Spleen (tissue), 11 donors: Measurements from ENCODE around the gene MYMX. TPM values are rescaled to one million over a fixed set of nuclear protein-coding genes. Genes with fewer than 3 reads are reported as not detected.
"Not testable (repeated sequence)": the region's sequence is repeated elsewhere in the genome, so short reads cannot be mapped to it uniquely, and the experiment has no call there.

ENCODE experiments used
- DNase-seq: peaks from one replicate; pipeline ENCODE4 v3.0.0-alpha.2; 2020
- H3K27ac ChIP-seq, 8 donors: fragments of 200-600 bp; sonication (generic) in 7 of 8; 1 replicate in 4 of 8; 2 replicates in 4 of 8; pipeline versions ENCODE4 v1.5.0 to v1.8.0; 2016 to 2021; ENCODE audit warnings: inconsistent platforms in 4 of 8, mild to moderate bottlenecking in 4 of 8, moderate library complexity in 1 of 8
- H3K27me3 ChIP-seq, 7 donors: fragments of 200-600 bp; sonication (generic) in 6 of 7; replicated peaks in 1 of 7; 1 replicate in 4 of 7; 2 replicates in 3 of 7; pipeline versions ENCODE4 v1.5.0 to v1.8.0; 2016 to 2021; ENCODE audit warnings: inconsistent platforms in 3 of 7, mild to moderate bottlenecking in 1 of 7
- H3K36me3 ChIP-seq, 6 donors: fragments of 200-600 bp; sonication (generic) in 5 of 6; 1 replicate in 4 of 6; 2 replicates in 2 of 6; pipeline versions ENCODE4 v1.5.0 to v1.8.0; 2016 to 2021; ENCODE audit warnings: inconsistent platforms in 2 of 6
- H3K4me1 ChIP-seq, 6 donors: fragments of 200-600 bp; sonication (generic) in 5 of 6; 1 replicate in 3 of 6; 2 replicates in 3 of 6; pipeline versions ENCODE4 v1.5.0 to v1.8.0; 2016 to 2021; ENCODE audit warnings: inconsistent platforms in 3 of 6
- H3K4me3 ChIP-seq, 8 donors: fragments of 200-600 bp; sonication (generic) in 7 of 8; 1 replicate in 4 of 8; 2 replicates in 4 of 8; pipeline versions ENCODE4 v1.5.0 to v1.8.0; 2016 to 2021; ENCODE audit warnings: inconsistent platforms in 4 of 8, mild to moderate bottlenecking in 4 of 8, moderate library complexity in 2 of 8
- H3K9me3 ChIP-seq, 8 donors: fragments of 200-600 bp; sonication (generic) in 7 of 8; 1 replicate in 4 of 8; 2 replicates in 4 of 8; pipeline versions ENCODE4 v1.5.0 to v1.8.0; 2016 to 2021; ENCODE audit warnings: inconsistent platforms in 4 of 8
- POLR2A ChIP-seq, 3 donors: fragments of 450-650 bp; IDR thresholded peaks; one replicate each; pipeline ENCODE4 v1.5.1; 2017; ENCODE audit warnings: antibody characterized with exemption in 3 of 3, mild to moderate bottlenecking in 1 of 3
- POLR2AphosphoS5 ChIP-seq, 3 donors: sonication (generic); formaldehyde crosslinking; IDR thresholded peaks; one replicate each; pipeline ENCODE4 v1.5.1; 2017; ENCODE audit warnings: antibody characterized with exemption in 3 of 3
- WGBS, 5 donors: extraction: QIAGEN DNeasy Blood & Tissue Kit in 3 of 5; methylation state at CpG; one replicate each; pipeline versions ENCODE4 v1.1.5 to v1.1.7; 2013 to 2018; 5-methylcytosine and 5-hydroxymethylcytosine counted together
- intact Hi-C: fragments of 100-400 bp; cut with DNase I; formaldehyde crosslinking; loops from one replicate; pipeline ENCODE4 v1.15.0; 2023; ENCODE audit warnings: low total_unique reads
- polyA plus RNA-seq, 3 donors: library from polyadenylated mRNA; stranded (reverse); fragments of 200-250 nt; gene quantifications; one replicate each; pipeline ENCODE4 v1.2.1, GENCODE V29; 2013
- total RNA-seq, 7 donors: library from RNA; depleted of rRNA in 3 of 7; stranded (reverse); fragments of >200 nt in 3 of 7; fragmentation: NEBNext Ultra II Directional in 4 of 7; extraction: Animal tissue kit (Norgen Biotek cat#: 25700) in 4 of 7; gene quantifications; one replicate each; pipeline versions ENCODE4 v1.1.0 to v1.2.1, GENCODE V29; 2016 to 2021
- TF ChIP-seq, protein P1 (sequence below), 11 experiments: fragments of 200-600 bp in 7 of 11; fragments of 450-650 bp in 4 of 11; sonication (generic) in 4 of 11; IDR thresholded peaks in 8 of 11; conservative IDR thresholded peaks in 3 of 11; 1 replicate in 7 of 11; 2 replicates in 4 of 11; pipeline versions ENCODE4 v1.4.0 to v1.8.0; 2016 to 2021; ENCODE audit warnings: antibody characterized with exemption in 11 of 11, inconsistent platforms in 4 of 11, mild to moderate bottlenecking in 1 of 11
- donor health status: healthy with polysubstance abuse.
- donor health status: DM: no; HTN: no; CAD: no; lungs with moderate emphysema.
- donor health status: DM: no; HTN: no; CAD: no.
- donor health status: Bipolar disorder and iron deficiency.
- donor health status: healthy.
- donor health status: DM: no; HTN: no; CAD: no.
- donor health status: DM: yes; HTN: yes; CAD: no.

The MYMX gene
- total and polyA plus RNA-seq, 10 donors: 0.34 to 1.5 (median 0.87) TPM; not detected in 2

DNA sequence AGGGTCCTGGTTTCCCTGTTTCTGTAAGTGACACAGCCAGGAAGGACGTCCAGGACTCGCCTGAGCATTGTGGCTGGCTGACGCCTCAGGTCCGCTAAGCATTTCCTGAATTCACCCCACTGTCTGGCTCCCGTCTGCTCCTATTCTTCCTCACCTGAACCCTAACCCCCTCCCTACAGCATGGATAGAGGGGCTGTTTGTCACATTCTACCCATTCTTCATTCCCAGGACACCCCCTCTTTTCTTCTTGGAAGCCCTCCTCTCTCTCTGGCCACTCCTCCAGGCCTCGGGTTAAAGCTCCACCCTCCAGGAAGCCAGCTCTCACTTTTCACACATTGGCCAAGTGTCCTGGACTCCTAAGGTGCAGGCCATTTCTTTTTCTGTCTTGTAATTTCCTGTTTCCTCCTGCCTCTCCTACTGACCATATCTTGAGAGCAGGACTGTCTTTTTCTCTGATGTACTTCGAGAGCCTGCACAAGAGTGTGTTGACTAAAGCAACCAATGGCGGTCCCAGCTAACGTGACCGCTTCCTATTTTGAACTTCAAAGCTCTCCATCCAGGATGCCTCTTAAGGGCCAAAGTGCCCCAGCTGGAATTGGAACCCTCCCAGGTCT is 24.2 kb upstream of the MYMX start:
- 25 to 41% (median 36%) methylated on average over 10 of the region's 10 CpGs for WGBS, 5 donors
- Histone ChIP-seq H3K36me3 (no peaks in the 10 kb centered on the region), H3K27me3 (peaks cover 0 to 9% (median 0%) of the 10 kb centered on the region in 7 donors), H3K4me3 (peak overlapping the region in 2 of 8 donors; percentile 17 to 39), H3K4me1 (peaks cover 0 to 10% (median 5%) of the 10 kb centered on the region in 6 donors), H3K27ac (peak overlapping the region in 1 of 8 donors; percentile 43), H3K9me3 (no peaks in the 10 kb centered on the region)
- no peak for DNase-seq
- no peak for TF ChIP-seq POLR2A (IDR thresholded peaks at IDR 0.05)
- intact Hi-C loops: no loop called here

DNA sequence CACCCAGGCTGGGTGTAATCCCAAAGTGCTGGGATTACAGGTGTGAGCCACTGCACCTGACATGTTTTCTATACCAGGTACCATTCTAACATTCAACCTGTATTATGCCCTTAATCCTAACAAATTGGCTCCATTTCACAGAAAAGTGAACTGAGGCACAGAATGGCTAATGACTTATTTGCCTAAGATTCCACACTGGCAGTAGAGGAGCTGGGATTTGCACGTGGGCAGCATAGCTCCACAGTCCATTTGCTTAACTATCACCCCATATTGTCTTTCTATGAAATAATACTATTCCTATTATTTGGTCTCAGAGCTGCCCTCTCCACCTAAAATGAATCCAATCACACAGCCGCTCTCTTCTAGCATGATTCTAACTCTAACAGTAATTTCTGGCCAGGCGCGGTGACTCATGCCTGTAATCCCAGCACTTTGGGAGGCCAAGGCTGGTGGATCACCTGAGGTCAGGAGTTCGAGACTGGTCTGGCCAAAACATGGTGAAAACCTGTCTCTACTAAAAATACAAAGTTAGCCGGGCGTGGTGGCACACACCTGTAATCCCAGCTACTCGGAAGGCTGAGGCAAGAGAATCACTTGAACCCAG is 23.3 kb upstream of the MYMX start:
- H3K4me1 ChIP-seq: peaks cover 0 to 10% (median 5%) of the 10 kb centered on the region in 6 donors
- no peak for TF ChIP-seq POLR2A (IDR thresholded peaks at IDR 0.05)
- TF ChIP-seq POLR2AphosphoS5 (IDR thresholded peaks at IDR 0.05): no peak
- TF ChIP-seq, protein P1, sequence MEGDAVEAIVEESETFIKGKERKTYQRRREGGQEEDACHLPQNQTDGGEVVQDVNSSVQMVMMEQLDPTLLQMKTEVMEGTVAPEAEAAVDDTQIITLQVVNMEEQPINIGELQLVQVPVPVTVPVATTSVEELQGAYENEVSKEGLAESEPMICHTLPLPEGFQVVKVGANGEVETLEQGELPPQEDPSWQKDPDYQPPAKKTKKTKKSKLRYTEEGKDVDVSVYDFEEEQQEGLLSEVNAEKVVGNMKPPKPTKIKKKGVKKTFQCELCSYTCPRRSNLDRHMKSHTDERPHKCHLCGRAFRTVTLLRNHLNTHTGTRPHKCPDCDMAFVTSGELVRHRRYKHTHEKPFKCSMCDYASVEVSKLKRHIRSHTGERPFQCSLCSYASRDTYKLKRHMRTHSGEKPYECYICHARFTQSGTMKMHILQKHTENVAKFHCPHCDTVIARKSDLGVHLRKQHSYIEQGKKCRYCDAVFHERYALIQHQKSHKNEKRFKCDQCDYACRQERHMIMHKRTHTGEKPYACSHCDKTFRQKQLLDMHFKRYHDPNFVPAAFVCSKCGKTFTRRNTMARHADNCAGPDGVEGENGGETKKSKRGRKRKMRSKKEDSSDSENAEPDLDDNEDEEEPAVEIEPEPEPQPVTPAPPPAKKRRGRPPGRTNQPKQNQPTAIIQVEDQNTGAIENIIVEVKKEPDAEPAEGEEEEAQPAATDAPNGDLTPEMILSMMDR (IDR thresholded peaks at IDR 0.05 in 8 of 11, conservative IDR thresholded peaks at IDR 0.05 in 3 of 11): no peak
- no peak for DNase-seq
- intact Hi-C loops: no loop called here
- peaks cover 0 to 9% (median 0%) of the 10 kb centered on the region in 7 donors for H3K27me3 ChIP-seq
- no peaks in the 10 kb centered on the region for H3K9me3 ChIP-seq
- H3K27ac ChIP-seq: no peak overlapping the region
- 86 to 95% (median 92%) methylated on average over 8 of the region's 8 CpGs for WGBS, 5 donors
- no peak overlapping the region for H3K4me3 ChIP-seq
- H3K36me3 ChIP-seq: no peaks in the 10 kb centered on the region

DNA sequence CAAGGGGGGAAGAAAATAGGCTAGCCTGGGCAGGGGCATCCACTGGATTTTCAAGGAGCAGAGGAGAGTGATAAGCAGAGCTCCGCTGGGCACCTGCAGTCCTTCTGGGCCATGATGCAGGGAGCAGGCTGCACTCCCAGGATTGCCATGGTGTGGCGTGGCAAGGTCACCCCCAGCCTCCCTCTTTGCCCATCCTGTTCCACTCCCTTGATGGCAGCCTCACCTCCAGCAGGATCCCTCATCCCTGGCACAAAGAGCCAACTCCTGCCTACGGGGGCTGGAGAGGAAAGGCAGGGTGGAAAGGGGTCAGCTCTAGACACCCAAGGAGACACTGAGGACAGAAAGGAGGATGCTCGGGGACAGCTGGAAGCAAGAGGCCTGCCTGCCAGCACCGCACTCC is 22.4 kb upstream of the MYMX start:
- H3K27ac ChIP-seq: no peak overlapping the region
- H3K9me3 ChIP-seq: no peaks in the 10 kb centered on the region
- no peak overlapping the region for H3K4me3 ChIP-seq
- TF ChIP-seq POLR2A (IDR thresholded peaks at IDR 0.05) (no peak), POLR2AphosphoS5 (IDR thresholded peaks at IDR 0.05) (no peak)
- TF ChIP-seq, protein P1 (IDR thresholded peaks at IDR 0.05 in 8 of 11, conservative IDR thresholded peaks at IDR 0.05 in 3 of 11): no peak
- H3K4me1 ChIP-seq: peaks cover 0 to 10% (median 5%) of the 10 kb centered on the region in 6 donors
- peaks cover 0 to 9% (median 0%) of the 10 kb centered on the region in 7 donors for H3K27me3 ChIP-seq
- intact Hi-C loops: no loop called here
- WGBS, 5 donors: 80 to 93% (median 82%) methylated on average over 5 of the region's 5 CpGs
- no peaks in the 10 kb centered on the region for H3K36me3 ChIP-seq
- DNase-seq: no peak

DNA sequence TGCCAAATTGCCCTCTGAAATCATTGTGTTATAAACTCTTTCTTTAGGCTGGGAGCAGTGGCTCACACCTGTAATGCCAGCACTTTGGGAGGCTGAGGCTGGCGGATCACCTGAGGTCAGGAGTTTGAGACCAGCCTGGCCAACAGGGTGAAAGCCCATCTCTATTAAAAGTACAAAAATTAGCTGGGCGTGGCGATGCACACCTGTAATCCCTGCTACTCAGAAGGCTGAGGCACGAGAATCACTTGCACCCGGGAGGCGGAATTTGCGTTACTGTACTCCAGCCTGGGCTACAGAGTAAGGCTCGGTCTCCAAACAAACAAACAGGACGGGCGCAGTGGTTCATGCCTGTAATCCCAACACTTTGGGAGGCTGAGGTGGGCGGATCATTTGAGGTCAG is 20.4 kb upstream of the MYMX start:
- WGBS, 5 donors: 91 to 96% (median 92%) methylated on average over 11 of the region's 11 CpGs
- H3K9me3 ChIP-seq, H3K27ac ChIP-seq, H3K4me1 ChIP-seq, intact Hi-C loops, H3K27me3 ChIP-seq, DNase-seq, H3K36me3 ChIP-seq, H3K4me3 ChIP-seq: not testable (repeated sequence)

DNA sequence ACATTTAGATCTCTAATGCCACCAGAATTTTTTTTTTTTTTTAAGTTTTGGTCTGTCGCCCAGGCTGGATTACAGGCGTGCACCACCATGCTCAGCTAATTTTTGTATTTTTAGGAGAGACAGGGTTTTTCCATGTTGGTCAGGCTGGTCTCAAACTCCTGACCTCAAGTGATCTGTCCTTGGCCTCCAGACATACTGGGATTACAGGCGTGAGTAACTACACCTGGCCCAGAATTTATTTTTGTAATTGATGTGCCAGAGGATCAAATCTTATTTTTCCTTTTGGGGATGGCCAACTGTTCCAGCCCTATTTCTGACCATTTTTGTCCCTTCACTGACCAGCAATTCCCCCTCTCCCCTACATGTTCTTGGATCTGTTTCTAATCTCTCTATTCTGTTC is 18.0 kb upstream of the MYMX start:
- Histone ChIP-seq H3K36me3 (no peaks in the 10 kb centered on the region), H3K4me1 (no peaks in the 10 kb centered on the region), H3K4me3 (no peak overlapping the region), H3K27me3 (no peaks in the 10 kb centered on the region), H3K27ac (no peak overlapping the region), H3K9me3 (no peaks in the 10 kb centered on the region)
- no peak for DNase-seq
- intact Hi-C loops: no loop called here
- TF ChIP-seq POLR2A (IDR thresholded peaks at IDR 0.05) (no peak), POLR2AphosphoS5 (IDR thresholded peaks at IDR 0.05) (no peak)
- TF ChIP-seq, protein P1 (IDR thresholded peaks at IDR 0.05 in 8 of 11, conservative IDR thresholded peaks at IDR 0.05 in 3 of 11): no peak
- 80 to 95% (median 85%) methylated on average over 3 of the region's 3 CpGs for WGBS, 5 donors
